GM19035 (cell line): ENCODE data around the gene KCNQ4.

Experiments
- ATAC-seq: cut with Tn5 transposase; IDR thresholded peaks from one replicate; pipeline ENCODE4 v1.9.1; 2021; ENCODE audit not compliant: unreplicated experiment

KCNQ4 gene

GRCh38 chr1:40794974-40795715, 11.6 kb downstream of the KCNQ4 start:
- ATAC-seq: no peak

GRCh38 chr1:40795811-40796586, 12.4 kb downstream of the KCNQ4 start:
- ATAC-seq: no peak

GRCh38 chr1:40796939-40797667, 13.5 kb downstream of the KCNQ4 start:
- no peak for ATAC-seq

GRCh38 chr1:40797668-40798010, 14.1 kb downstream of the KCNQ4 start:
- no peak for ATAC-seq

- no peak for ATAC-seq
Observed at GRCh38 chr1:40798366-40799281, 15.0 kb downstream of the KCNQ4 start.

- ATAC-seq: no peak
Observed at GRCh38 chr1:40799351-40799867, 15.8 kb downstream of the KCNQ4 start.

GRCh38 chr1:40801742-40802077, 18.1 kb downstream of the KCNQ4 start:
- no peak for ATAC-seq

GRCh38 chr1:40802078-40802741, 18.6 kb downstream of the KCNQ4 start:
- ATAC-seq: peak; percentile 58

- ATAC-seq: no peak
Observed at GRCh38 chr1:40802742-40803113, 19.1 kb downstream of the KCNQ4 start.

GRCh38 chr1:40803447-40803846, 19.9 kb downstream of the KCNQ4 start:
- no peak for ATAC-seq

GRCh38 chr1:40803902-40804301, 20.3 kb downstream of the KCNQ4 start:
- no peak for ATAC-seq

GRCh38 chr1:40806240-40806639, 22.7 kb downstream of the KCNQ4 start:
- ATAC-seq: no peak

GRCh38 chr1:40806731-40807695, 23.4 kb downstream of the KCNQ4 start:
- no peak for ATAC-seq

- ATAC-seq: no peak
Observed at GRCh38 chr1:40808002-40808401, 24.4 kb downstream of the KCNQ4 start.

- no peak for ATAC-seq
Observed at GRCh38 chr1:40808444-40808843, 24.9 kb downstream of the KCNQ4 start.

- no peak for ATAC-seq
Observed at GRCh38 chr1:40808909-40809308, 25.3 kb downstream of the KCNQ4 start.

- ATAC-seq: no peak
Observed at GRCh38 chr1:40810927-40811326, 27.3 kb downstream of the KCNQ4 start.

GRCh38 chr1:40815420-40815819, 31.8 kb downstream of the KCNQ4 start:
- no peak for ATAC-seq

- no peak for ATAC-seq
Observed at GRCh38 chr1:40817791-40818263, 34.2 kb downstream of the KCNQ4 start.
